Rectal smooth muscle tissue (tissue), 1 donor: ENCODE measurements around the gene ACHE.
"Not testable (repeated sequence)": the region's sequence is repeated elsewhere in the genome, so short reads cannot be mapped to it uniquely, and the experiment has no call there.

Experiments used
- H3K27ac ChIP-seq: one replicate; pipeline ENCODE4 v1.7.0; 2013; ENCODE audit warnings: low read depth, low read length, inconsistent platforms
- H3K27me3 ChIP-seq: one replicate; pipeline ENCODE4 v1.7.0; 2013; ENCODE audit warnings: low read length; ENCODE audit not compliant: control insufficient read depth, insufficient read depth
- H3K36me3 ChIP-seq: one replicate; pipeline ENCODE4 v1.7.0; 2013; ENCODE audit warnings: low read length; ENCODE audit not compliant: control insufficient read depth, insufficient read depth
- H3K4me1 ChIP-seq: one replicate; pipeline ENCODE4 v1.7.0; 2013; ENCODE audit warnings: low read length; ENCODE audit not compliant: control insufficient read depth, insufficient read depth
- H3K4me3 ChIP-seq: one replicate; pipeline ENCODE4 v1.7.0; 2013; ENCODE audit warnings: low read length
- H3K9ac ChIP-seq: one replicate; pipeline ENCODE4 v1.7.0; 2013; ENCODE audit warnings: low read length

Gene ACHE

GRCh38 chr7:100895701-100895955 lies at the start of gene ACHE:
Gene ACHE, minus strand, starts transcription at chr7:100895888. Its CDS starts 1,656 bp downstream, at chr7:100894232.
- Histone ChIP-seq H3K27me3 (peaks cover 15% of the 10 kb centered on the region), H3K36me3 (no peaks in the 10 kb centered on the region), H3K27ac (no peak within 1 kb of the TSS), H3K4me1 (no peaks in the 10 kb centered on the region), H3K9ac (no peak within 1 kb of the TSS), H3K4me3 (peak within 1 kb of the TSS; percentile 48)

GRCh38 chr7:100944138-100944537 lies 48.5 kb upstream of the ACHE start:
- Histone ChIP-seq H3K4me1 (no peaks in the 10 kb centered on the region), H3K27me3 (peaks cover 2% of the 10 kb centered on the region), H3K27ac (no peak overlapping the region), H3K4me3 (no peak overlapping the region), H3K9ac (no peak overlapping the region), H3K36me3 (no peaks in the 10 kb centered on the region)

GRCh38 chr7:100943693-100944092 lies 48.0 kb upstream of the ACHE start:
- no peaks in the 10 kb centered on the region for H3K36me3 ChIP-seq
- H3K27me3 ChIP-seq, result peaks cover under 1% of the 10 kb centered on the region
- no peak overlapping the region for H3K9ac ChIP-seq
- H3K27ac ChIP-seq, result no peak overlapping the region
- no peaks in the 10 kb centered on the region for H3K4me1 ChIP-seq
- no peak overlapping the region for H3K4me3 ChIP-seq

GRCh38 chr7:100942045-100942774 lies 46.5 kb upstream of the ACHE start:
- Histone ChIP-seq H3K4me3 (no peak overlapping the region), H3K36me3 (no peaks in the 10 kb centered on the region), H3K9ac (no peak overlapping the region), H3K27me3 (no peaks in the 10 kb centered on the region), H3K27ac (no peak overlapping the region), H3K4me1 (no peaks in the 10 kb centered on the region)

- H3K27ac ChIP-seq, H3K36me3 ChIP-seq, H3K4me1 ChIP-seq, H3K4me3 ChIP-seq, H3K27me3 ChIP-seq, H3K9ac ChIP-seq: not testable (repeated sequence)
Measured at GRCh38 chr7:100936167-100936566, 40.5 kb upstream of the ACHE start.

- H3K4me3 ChIP-seq, H3K27me3 ChIP-seq, H3K9ac ChIP-seq, H3K4me1 ChIP-seq, H3K36me3 ChIP-seq, H3K27ac ChIP-seq: not testable (repeated sequence)
Measured at GRCh38 chr7:100935381-100935780, 39.7 kb upstream of the ACHE start.

GRCh38 chr7:100933734-100934133 lies 38.0 kb upstream of the ACHE start:
- H3K4me3 ChIP-seq, result no peak overlapping the region
- H3K27me3 ChIP-seq, result no peaks in the 10 kb centered on the region
- H3K9ac ChIP-seq, result no peak overlapping the region
- H3K36me3 ChIP-seq, result no peaks in the 10 kb centered on the region
- no peaks in the 10 kb centered on the region for H3K4me1 ChIP-seq
- H3K27ac ChIP-seq, result no peak overlapping the region

GRCh38 chr7:100929808-100930174 lies 34.1 kb upstream of the ACHE start:
- no peak overlapping the region for H3K4me3 ChIP-seq
- H3K4me1 ChIP-seq, result no peaks in the 10 kb centered on the region
- H3K36me3 ChIP-seq, result no peaks in the 10 kb centered on the region
- H3K27me3 ChIP-seq, result no peaks in the 10 kb centered on the region
- H3K9ac ChIP-seq, result no peak overlapping the region
- H3K27ac ChIP-seq, result no peak overlapping the region

GRCh38 chr7:100923616-100924015 lies 27.9 kb upstream of the ACHE start:
- not testable (repeated sequence) for H3K27ac ChIP-seq, H3K4me3 ChIP-seq, H3K36me3 ChIP-seq, H3K4me1 ChIP-seq, H3K9ac ChIP-seq, H3K27me3 ChIP-seq

- H3K9ac ChIP-seq, result no peak overlapping the region
- no peak overlapping the region for H3K27ac ChIP-seq
- H3K4me3 ChIP-seq, result no peak overlapping the region
- no peaks in the 10 kb centered on the region for H3K36me3 ChIP-seq
- H3K4me1 ChIP-seq, result no peaks in the 10 kb centered on the region
- no peaks in the 10 kb centered on the region for H3K27me3 ChIP-seq
Measured at GRCh38 chr7:100921039-100921438, 25.4 kb upstream of the ACHE start.

- not testable (repeated sequence) for H3K4me1 ChIP-seq, H3K27me3 ChIP-seq, H3K27ac ChIP-seq, H3K9ac ChIP-seq, H3K36me3 ChIP-seq, H3K4me3 ChIP-seq
Measured at GRCh38 chr7:100919779-100920437, 24.2 kb upstream of the ACHE start.

- H3K27me3 ChIP-seq, H3K4me3 ChIP-seq, H3K27ac ChIP-seq, H3K4me1 ChIP-seq, H3K9ac ChIP-seq, H3K36me3 ChIP-seq: not testable (repeated sequence)
Measured at GRCh38 chr7:100919335-100919734, 23.6 kb upstream of the ACHE start.

GRCh38 chr7:100914879-100915447 lies 19.3 kb upstream of the ACHE start:
- Histone ChIP-seq H3K9ac (no peak overlapping the region), H3K4me3 (no peak overlapping the region), H3K36me3 (no peaks in the 10 kb centered on the region), H3K27ac (no peak overlapping the region), H3K27me3 (no peaks in the 10 kb centered on the region), H3K4me1 (no peaks in the 10 kb centered on the region)
